HG03520 (cell line): ENCODE results near the gene WDR93.

Experiments used
- ATAC-seq: cut with Tn5 transposase; IDR thresholded peaks from one replicate; pipeline ENCODE4 v1.9.1; 2021; ENCODE audit warnings: mild to moderate bottlenecking, moderate library complexity; ENCODE audit not compliant: unreplicated experiment

The WDR93 gene

DNA sequence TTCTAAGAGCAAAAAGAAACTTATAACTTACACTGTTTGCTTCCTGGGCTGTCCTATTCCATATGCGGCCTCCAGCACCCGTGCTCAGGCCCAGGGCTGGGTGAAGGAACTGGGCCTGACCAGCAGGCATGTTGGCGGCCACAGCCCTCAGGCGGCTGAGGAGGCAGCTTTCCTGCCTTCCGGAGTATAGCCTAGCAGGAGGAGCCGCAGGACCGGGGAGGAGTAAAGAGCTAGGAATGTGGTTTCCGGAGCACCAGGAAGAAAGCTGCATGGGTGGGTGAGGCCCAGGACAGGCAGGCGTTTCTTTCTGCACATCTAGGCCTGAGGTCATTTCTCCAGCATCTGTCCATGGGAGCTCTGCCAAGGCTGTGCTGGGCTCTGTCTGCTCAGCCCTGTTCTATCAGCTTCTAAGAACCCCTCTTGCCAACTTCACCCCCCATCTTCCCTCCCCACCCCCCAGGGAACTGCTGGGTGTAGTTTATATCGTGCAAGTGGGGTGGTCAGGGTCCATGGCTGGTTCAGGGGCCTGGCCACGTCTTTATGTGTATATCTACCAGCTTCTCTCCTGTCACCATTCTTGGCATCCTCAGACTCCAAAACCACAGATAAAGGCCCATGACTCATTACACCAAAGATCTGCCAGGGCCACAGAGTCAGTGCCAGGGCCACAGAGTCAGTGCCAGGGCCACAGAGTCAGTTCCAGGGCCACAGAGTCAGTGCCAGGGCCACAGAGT lies 27.6 kb upstream of the WDR93 start:
- ATAC-seq, result no peak

GRCh38 chr15:89664441-89665350 lies 25.9 kb upstream of the WDR93 start:
- no peak for ATAC-seq

DNA sequence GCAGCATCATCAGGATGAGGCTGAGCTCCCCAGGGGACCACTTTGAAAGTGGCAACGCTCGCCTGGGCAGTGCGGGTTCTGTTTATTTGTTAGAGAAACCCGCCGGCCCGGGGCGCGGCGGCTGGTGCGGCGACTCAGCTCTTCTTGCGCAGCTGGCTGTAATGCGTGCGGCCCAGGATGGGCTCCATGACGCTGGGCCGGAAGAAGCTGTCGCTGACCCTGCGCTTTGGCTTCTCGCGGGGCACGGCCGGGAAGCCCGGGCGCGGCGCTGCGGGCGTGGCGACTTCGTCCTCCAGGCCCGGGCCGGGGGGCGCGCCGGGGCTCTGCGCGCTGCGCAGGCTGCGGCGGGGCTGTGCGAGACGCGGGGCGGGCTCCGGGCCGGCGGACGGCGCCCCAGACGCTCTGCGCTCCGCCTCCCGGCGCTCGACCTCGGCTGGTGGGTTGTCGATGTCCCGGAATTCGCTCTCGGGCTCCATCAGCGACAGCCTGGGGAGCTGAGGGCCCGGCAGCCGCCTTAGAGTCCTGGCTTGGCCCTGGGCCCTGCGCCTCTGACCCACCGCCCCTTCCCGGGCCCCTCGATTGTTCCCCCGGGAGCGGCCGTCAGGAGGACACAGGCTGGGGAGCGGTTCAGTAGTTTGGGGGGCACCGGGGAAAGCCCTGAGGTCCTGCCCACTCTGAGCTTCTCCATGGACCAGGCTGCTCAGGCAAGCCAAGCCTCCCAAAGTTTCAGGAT lies 25.0 kb upstream of the WDR93 start:
- ATAC-seq, result no peak

DNA sequence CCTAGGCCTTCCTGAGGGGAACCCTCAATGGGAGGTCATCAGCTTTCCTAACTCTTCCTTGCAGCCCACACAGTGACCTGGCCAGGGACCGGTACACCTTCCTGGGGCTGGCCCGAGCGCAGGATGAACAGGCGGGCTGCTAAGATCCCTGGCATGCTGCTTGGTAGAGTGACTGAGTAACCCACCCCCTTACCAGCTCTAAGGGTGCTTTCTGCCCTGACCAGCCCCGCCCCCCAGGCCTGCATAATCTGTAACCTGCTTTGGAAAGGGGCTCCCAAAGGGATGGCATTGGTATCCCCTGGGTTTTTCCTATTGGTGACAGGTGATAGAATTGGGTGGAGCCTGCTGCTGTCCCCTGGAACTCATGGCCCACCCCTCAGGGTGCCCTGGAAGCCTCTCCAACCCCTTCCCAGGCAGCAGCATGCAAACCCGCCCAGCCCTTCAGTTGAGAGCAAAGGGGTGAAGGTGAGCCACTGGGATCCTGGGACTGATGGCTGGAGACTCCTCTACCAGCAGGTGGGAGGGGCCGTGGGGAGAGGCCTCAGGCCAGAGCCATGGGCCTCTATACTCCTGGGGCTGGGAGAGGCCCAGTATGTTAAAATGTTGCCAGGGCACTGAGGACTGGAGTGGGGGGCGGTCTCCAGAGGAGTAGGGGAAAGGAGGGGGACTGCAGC lies 24.3 kb upstream of the WDR93 start:
- no peak for ATAC-seq

DNA sequence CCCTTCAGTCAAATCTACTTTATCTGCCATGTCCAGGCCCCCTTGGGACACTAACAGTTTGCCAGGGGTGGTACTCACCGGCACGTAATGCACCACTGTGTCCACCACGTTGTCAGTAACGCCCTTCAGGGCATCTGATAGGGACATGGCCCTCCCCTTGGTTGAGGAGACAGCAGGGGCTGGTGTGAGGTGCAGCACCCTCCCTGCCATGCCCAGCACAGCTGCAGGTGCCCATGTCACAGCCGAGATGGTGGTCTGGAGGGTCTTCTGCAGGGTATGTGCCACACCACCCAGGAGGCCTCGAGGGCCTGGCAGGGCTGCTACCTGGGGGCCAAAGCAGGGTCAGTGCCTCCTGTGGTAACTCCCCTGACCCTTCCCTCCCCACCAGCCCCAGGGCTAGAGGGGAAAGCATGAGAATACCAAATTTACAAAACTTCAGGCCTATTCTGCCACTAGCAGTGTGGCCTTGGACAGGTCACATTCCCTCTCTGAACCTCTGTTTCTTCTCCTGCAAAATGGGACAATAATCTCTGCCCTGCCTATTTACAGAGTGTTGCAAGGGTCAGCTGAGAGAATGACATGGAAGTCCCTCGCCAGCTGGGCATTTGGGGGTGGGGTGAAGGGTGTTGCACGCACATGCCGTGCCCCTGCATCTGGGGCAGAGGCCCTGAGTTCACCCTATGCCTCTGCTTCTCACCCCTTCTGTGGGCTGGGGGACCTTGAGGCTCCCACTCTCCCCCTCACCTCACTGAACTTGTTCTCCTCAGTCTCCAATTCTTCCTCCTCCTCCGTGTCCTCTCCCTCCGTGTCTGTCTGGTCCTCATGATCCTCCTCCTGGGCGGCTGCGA lies 23.5 kb upstream of the WDR93 start:
- no peak for ATAC-seq

- ATAC-seq, result no peak
These were observed 23.0 kb upstream of the WDR93 start for GRCh38 chr15:89667706-89667960.

DNA sequence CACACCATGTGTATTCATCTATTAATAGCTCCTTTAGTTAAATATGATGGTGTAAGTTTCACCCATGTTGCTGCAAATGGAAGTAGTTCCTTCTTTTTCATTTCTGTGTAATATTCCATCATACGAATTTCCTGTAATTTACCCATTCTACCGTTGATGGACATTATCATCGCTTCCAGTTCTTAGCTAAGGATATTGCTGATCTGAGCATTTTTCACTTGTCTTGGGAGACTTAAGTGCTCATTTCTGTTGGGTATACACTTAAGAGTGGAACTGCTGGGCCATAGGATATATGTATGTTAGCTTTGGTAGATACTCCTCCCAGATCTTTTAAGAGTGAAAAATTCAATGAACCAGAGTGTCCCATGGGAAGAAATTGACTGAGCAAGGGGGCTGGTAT lies 22.4 kb upstream of the WDR93 start:
- ATAC-seq, result no peak

GRCh38 chr15:89669309-89669865 lies 21.2 kb upstream of the WDR93 start:
- ATAC-seq, result no peak

GRCh38 chr15:89669941-89670340 lies 20.7 kb upstream of the WDR93 start:
- ATAC-seq, result no peak

- ATAC-seq, result no peak
These were observed 19.5 kb upstream of the WDR93 start for GRCh38 chr15:89670971-89671560.

- no peak for ATAC-seq
These were observed 18.9 kb upstream of the WDR93 start for GRCh38 chr15:89671687-89672086.

DNA sequence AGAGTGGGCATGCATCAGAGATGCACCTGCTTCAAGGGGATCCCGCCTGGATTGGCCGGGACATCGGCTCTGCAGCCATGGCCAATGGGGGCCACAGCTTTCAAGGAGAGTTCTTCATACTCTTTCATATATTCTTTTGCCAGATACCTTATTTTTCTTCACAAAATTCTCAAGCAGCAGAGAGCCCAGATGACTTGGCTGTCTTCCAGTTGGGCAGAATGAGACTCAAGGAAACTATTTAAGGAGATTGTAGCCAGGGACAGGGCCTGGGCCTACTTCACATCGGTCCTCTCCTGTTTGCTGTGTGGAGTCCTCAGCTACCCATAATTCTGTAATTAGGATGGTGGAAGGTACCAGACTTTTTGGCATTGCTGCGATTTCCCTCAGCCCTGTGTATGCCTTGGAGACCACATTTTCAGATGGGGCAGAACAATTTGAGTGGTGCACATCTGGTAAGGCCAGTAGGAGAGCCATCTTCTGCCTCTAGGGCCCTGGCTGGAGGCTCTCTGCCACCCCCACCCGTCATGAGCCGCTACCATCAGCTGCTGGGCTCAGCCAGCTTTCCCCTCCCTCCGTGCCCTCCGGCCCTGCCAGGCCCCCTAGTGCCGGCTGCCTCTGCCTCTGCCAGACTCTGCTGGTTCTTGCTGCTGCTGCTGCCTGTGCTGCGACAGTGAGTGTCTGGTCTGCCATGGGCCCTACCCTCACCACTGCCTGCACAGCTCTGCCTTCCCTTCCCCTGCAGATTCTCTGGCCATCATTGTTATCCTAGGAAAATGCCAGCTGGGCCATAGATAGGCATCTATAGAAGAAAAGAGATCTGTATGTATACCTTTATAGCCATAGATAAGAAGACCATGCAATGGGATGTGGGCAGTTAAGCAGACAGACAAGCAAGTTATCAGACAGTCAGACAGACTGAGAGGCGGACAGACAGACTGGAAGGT lies 18.1 kb upstream of the WDR93 start:
- no peak for ATAC-seq

DNA sequence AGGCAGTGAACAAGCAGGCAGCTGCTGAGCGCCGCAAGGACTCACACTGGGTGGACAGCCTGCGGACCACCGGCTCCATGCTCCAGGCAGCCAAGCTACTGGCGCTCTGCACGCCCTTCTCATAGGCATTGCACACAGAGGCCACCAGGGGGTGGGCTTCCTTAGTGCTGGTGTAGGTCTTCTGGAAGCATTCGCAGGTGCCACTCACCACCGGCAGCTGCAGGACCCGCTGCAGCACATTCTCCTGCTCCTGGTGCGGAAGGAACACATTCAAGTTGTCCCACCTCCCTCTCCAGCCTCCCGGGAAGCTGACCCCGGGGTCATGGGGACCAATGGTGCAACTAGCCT lies 17.5 kb upstream of the WDR93 start:
- ATAC-seq, result no peak

DNA sequence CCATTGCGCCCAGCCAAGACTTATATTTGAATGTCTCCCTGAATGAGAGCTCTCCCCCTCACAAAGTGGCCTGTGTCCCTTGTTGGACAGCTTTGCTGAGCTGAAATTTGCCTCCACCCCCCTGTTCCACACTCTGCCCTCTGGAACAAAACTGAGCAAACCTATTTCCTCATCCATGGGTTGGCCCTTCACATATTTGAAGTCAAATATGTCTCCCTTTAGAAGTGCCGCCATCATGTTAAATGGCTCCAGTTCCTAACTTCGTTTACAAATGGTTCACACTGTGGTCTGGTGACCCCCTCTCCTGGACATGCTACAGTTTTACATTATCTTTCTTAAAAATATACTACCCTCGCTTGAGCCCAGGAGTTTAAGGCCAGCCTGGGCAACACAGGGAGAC lies 16.1 kb upstream of the WDR93 start:
- ATAC-seq, result no peak

- ATAC-seq, result no peak
These were observed 15.0 kb upstream of the WDR93 start for GRCh38 chr15:89675606-89676005.

DNA sequence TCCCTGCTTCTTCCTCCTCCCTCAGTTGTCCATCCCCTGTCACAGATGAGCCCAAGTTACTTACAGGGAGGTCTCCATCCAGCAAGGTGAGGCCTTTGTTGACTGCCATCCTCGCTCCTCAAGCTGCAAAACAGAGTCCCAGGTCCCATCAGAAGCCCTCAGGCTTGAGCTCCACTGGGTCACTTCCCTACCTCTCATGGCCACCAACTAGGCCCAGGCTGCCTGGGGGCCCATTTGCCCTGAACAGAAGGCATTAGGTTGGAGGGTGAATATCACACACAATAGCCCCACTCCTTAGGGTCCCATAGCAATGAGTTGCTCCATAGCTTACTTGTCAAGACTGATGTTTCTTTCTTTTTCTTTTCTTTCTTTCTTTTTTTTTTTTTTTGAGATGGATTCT lies 13.2 kb upstream of the WDR93 start:
- ATAC-seq, result no peak

DNA sequence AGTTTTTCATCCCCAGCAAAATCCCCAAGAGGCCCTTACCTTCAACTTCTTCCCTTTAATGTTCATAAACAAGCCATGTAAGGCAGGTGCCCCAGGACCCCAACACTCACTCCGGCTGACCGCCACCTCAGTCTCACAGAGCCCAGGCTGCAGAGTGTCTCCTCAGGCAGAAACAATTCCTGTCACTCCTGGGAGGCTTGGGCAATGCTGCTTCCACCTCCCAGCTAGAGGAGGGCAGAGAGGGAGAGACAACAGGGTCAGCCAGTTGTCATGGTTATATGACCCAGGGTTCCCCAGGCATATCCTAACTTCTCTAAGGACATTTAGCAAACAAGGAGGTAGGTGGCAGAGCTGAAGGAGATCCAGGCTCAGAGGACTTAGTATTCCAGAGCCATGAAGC lies 11.4 kb upstream of the WDR93 start, which contains the start of gene PLIN1:
Gene PLIN1 (minus strand): TSS at position 156 of the 400 bp plus-strand sequence. CDS start 1,878 bp downstream, outside the sequence.
- ATAC-seq, result no peak

DNA sequence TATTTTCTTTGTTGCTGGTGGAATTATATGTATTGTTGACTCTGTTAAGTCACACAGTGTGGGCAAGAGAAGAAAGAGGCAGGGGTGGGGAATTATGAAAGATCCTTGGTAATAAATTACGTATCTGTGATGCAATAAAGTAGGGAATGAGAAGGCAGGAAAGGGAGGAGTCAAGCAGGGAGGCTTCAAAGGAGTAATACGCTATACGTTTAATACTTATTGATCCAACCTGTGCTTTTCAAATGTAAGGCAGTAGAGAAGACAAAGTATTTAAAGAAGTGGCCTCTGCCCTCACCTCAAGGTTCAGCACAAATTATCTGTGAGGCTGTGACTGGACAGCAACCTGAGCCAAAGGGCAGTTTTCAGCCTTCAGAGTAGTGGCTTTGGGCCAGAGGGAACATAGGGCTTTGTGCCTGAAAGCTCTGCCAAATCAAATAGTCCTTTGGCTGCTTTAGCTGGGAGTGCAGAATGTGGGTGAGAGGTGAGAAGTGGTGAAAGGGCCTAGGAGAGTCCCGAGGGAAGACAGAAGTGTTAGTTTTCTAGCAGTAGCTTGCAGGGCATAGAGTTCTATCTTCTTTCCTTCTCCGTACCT lies 10.2 kb upstream of the WDR93 start:
- no peak for ATAC-seq
